ENCODE data around the gene PRRT4.

The PRRT4 gene

DNA sequence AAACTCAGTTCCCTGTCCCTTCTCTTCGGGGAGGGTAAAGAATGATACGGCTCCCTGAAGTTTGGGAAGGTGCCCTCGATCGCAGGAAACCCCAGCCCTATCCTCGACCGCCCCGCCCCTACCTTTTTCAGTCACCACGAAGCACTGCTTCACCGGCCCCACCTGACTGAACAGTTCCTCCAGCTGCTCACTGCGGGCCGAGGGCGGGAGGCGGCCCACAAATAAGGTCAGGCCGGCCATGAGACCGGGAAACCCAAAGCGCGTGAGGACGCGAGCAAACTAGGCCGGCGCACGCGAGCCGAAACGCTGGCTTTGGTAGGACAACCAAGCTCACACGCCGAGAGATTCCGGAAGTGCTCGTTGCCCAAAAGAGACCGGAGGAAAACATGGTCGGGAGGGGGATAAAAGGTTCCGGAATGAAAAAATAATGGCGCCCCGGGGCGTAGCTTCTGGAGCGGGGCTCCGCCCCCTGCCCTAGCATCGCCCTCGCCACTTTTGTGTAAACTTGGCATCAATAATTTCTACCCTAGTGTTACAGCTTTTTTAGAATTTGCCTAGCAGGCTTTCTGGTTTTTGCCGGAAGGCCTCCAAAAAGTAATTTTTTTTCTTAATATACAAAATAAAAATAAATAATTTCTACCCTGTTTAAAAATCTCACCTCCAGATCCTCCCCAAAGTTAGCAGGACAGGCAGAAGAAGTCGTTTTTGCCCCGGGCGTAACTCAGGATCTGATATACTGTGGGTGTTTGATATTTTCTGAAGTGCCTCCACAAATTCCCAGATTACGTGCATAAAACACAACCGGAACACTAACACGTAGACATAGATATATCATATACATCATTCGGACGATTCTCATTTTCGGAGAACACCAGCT, 17.7 kb downstream of the PRRT4 start, which contains the start of gene RBM28:
Gene RBM28, minus strand, starts transcription at position 355 of the 877 bp plus-strand sequence. Its CDS starts 115 bp downstream, at position 240.
- DNase-seq: peak; percentile 93

DNA sequence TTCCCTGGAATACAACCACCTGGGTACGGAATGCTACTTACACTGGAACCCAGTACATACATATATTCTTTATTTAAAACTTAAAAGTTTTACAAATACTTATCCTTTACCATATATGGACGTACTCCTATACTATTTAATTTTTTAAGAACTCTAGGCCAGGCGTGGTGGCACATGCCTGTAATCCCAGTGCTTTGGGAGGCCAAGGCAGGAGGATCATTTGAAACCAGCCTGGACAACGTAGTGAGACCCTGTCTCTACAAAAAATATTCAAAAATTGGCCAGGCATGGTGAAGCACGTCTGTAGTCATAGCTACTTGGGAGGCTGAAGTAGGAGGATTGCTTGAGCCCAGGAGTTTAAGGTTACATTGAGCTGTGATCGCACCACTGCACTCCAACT, 19.8 kb downstream of the PRRT4 start:
- no peak for DNase-seq

DNA sequence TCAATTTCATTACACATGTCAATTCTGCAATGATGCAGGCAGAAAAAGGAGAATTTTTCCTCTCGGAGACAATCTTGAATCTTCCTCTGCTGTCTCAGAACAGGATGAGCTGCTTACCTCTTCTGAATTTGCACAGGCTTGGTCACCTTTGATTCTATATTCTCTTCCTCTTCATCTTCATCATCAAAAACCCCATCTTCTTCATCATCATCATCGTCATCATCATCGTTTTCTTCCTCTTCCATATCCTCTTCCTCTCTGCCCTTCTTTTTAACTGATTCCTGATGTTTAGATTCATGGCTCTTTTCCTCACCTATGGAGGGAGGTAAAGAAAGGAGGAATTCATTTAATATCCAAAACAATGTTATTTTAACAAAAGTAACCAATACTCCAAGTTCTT, 25.8 kb downstream of the PRRT4 start:
- no peak for DNase-seq

DNA sequence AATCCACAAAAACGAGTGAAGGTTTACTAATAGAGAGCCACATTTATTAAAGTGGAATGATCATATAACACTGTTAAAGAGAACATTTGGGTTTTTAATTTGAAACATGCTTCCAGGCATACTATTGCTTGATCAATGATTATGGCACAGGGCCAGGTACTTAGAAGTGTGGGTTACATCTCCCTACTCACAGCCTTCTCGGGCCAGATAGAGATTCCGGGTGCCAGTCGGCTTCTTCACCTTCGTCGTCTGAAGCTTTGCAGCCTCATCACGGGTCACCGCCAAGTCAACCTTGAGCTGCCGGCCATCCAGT, 37.2 kb downstream of the PRRT4 start:
- no peak for DNase-seq

DNA sequence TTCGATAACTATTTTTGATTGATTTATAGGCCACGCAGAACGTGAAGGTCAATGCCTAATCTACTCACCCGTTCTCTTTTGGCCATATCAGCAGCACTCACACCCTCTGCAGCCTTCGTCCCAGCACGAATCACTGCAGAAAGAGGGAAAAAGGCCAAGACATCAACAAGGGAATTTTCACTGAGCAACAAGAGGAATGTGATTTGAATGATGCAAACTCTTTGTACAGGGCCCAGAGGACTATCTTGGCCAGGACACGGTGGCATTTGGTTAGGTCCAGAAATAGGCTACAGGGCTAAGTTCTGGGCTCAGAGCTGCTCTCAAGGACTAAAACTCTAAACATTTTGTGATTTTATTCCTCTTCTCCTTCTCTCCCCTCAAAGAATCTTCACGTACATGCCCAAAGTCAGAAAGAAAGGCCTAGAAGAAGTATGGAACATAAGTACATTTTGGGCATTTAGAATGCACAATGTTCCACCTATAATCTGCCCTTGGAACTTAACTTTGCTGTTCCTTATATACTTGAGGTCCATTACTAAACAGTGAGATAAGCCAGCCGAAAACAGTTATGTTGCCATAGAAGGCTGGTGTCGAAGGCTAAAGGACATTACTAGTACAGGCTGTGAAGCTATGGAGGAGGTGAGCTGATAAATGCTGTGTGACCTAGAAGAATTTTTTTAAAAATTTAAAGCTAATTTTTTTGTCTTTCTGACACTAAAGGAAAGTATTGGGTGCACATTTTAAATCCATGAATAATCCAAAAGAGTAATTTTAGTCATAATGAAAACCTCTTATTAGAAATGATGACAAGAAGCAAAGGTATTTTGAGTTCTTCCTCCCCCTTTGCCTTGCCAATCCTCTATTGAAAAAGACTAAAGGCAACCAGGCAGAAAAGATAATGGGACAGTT, 37.8 kb downstream of the PRRT4 start:
- DNase-seq: peak; percentile 51

DNA sequence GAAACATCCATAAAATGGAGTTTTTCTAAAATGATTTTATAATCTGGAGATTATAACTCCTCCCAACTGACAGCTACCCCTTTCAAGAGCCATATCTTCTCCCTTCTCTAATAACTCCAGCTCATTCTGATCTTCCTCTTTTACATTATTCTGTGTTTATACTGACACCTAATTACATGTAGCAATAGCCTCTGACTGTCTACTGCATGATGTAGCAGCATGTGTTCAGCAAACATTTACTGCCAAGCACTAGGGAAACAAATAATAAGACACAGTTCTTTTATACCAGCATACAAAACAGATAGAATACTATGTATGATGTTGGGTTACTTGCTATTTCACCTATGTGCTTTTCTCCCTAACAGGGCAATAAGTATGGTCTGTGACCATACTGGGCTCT, 38.5 kb downstream of the PRRT4 start:
- no peak for DNase-seq

DNA sequence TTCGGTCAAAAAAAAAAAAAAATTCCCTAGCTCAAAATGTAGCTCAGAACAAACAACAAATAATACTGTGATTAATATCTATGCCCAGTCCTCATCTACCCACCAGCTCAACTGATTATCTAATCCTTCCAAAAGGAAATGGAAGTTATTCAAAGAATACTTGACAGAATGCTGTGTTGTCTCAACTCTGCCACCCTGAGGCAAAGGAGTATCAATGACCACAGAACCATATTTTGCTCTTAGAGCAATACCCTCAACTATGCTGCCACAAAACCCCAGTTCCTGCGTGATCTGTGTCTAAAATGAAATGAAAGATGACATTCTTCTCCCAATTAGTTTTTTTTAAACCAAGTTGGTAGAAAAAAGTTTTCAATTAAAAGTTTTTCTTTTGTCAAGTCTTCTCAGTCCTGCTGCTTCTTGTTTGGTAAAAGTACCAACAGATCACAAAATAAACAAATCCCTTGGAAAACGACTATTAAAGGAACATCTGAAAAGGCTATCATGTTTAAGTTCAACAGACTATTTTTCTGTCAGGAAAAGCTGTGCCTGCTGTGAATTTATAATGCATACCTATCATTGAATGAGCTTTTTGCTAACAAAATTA, 39.3 kb downstream of the PRRT4 start:
- DNase-seq: peak; percentile 45

DNA sequence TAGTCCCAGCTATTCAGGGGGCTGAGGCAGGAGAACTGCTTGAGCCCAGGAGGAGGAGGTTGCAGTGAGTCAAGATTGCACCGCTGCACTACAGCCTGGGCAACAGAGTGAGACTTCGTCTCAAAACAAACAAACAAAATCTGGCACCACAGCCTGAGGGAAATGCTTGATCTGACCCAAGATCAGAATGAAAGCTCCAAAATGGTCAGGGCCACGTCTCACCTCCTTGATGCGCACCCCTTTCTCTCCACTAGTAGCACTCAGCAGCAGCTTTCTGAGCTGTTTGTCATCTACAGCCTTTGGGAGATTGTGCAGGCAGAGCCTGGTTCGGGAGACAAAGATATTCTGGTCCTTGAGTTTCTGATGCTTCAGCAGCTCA, 40.5 kb downstream of the PRRT4 start:
- no peak for DNase-seq

DNA sequence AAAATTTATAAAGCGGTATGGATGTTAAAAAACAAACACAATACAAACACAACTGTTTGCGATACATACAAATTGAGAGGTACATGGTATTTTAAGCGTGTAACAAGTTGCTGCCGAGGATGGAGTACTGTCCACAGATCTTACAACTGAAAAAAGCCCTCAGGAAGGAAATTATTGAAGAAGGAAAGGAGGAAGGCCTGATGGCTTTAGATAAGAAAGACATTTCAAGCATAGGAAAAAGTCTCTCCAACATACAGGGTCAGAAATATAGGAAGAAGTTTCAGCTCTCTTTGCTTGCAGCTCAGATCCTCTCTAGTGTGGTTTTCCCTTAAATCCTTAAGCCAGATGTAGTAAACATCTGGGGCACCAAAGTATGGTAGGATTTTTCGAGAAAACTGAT, 42.8 kb downstream of the PRRT4 start:
- DNase-seq: no peak

DNA sequence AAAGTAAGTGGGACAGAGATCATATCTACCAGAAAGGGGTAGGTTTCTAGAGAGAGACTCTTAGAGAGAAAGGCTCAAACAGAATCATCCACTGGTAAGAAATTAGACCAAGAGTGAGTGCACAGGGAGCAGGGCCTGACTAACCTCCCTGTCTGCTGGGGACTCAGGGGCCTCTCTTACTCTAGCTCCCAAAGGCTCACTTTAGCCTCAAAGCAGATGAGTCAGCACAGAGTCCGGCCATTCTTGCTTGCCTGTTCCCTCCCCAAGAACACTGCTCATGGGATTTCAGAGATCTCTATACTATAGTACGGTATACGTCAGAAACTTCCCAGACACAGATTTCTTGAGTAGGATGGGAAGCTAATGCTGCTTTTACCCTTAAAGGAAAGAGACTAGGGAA, 50.5 kb downstream of the PRRT4 start:
- DNase-seq: peak; percentile 8

DNA sequence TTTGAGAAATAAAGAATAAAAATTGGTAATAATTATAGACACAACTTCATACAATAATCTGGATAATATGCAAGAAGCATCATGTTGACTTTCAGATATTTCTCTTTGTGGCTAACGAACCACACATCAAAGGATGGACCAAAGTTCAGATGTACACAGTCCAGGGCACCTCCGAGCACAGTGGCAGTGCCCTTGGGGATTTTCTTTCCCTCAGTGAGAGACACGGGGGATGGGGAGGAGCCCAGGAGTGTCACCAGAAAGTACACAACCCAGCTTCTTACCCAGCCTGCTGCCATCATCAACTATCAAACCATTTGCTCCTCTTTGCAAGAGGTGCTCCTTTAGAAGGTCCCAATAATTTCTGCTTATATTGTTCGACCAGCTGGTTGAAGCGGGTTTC, 51.0 kb downstream of the PRRT4 start:
- no peak for DNase-seq

DNA sequence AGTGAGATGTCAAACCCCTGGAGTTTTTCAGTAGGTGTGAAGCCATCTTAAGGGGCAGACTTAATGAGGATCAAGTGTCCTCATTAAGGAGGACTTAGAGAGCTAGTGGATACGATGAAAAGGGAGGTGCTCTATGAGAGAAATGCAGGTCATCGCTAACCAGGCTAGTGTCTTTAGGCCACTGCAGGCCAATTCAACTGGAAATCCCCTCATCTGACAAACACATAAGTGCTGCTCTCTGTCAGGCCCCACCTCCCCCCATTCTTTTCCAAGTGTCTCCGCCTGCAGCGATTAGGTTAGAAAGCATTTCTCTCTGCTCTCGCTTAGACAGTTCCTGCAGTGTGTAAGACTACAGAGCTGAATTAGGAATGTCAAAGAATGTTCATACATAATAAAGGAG, 51.5 kb downstream of the PRRT4 start:
- DNase-seq: no peak

DNA sequence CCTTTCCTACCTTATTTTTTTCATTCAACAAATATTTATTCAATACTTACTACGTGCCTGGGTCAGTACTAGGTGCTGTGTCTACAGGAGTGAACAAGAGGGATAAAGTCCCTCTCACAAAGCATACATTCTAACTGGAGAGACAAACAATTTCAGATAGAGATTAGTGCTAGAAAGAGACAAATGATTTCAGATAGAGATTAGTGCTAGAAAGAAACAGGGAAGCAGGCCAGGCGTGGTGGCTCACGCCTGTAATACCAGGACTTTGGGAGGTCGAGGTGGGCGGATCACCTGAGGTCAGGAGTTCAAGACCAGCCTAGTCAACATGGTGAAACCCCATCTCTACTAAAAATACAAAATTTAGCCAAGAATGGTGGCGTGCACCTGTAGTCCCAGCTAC, 52.4 kb downstream of the PRRT4 start:
- DNase-seq: no peak

DNA sequence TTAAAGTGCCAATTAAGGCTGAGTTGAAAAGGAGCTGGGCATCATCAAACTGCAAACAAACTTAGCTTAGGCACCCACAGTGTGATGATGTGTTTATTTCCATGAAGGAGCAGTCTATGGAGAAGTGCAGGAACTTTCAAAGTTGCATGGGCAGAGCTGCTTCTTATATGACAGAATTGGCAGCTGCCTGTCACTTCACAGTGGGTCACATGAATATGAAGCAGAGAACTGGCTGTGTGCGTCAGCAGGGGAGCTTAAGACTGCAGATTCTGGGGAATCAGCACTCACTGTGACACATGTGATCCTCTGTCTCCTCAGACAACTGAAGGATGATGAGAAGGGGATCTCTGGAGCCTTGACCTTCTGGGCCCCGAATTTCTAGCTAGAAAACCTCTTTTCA, 54.4 kb downstream of the PRRT4 start:
- no peak for DNase-seq

DNA sequence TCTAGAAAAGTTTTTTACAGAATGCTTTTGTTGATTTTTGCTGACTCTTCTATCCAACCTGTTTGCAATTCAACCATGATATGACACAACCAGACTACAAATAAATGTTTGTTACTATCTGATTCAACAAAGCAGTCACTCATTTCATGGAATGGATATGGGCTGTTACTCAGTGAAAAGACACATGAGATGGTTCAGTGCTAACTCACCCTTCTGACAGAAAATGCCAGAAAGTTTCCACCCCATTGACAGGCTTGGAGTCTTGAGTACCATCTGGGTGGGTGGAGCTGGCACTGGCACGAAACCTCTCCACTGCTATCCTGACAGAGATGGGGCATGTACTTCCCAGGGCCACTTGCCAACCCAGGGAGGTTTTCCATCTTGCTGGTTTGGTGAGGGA, 57.3 kb downstream of the PRRT4 start:
- DNase-seq: no peak

DNA sequence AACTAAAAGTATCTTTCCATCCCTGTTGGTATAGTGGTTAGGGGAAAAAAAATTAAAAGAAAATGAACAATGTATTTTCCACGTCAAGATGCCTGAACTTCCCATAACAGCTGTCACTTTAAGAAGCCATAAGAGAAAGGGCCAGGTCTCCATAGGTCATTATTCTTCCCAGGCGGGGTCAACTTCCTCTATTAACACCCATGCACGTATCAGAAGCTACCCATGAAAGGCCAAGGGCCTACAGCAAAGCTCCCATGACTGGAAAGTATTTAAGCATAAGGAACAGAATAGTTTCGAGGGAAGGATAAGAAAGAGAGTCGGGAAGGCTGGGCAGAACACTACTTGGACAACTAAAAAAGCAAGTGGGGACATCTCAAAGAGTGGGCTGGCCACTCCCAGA, 57.8 kb downstream of the PRRT4 start:
- DNase-seq: no peak

DNA sequence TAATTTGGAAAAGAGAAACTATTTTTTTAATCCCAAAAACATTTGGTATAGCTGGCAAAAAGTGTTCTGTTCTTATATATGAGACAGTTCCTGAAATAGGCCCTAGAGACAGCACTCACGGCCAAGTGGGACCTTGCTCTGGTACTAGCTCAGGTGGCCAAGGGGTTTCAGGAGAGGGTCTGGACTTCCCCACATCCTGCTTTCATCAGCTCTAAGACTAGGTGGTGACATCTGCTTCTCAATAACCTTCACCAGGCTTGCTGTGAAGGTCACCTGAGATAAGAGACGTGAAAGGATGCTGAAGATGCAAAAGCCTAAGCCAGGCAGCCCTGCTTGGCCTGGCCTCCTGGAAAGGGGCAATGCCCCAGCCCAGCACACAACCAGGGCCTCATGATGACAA, 58.4 kb downstream of the PRRT4 start:
- no peak for DNase-seq

DNA sequence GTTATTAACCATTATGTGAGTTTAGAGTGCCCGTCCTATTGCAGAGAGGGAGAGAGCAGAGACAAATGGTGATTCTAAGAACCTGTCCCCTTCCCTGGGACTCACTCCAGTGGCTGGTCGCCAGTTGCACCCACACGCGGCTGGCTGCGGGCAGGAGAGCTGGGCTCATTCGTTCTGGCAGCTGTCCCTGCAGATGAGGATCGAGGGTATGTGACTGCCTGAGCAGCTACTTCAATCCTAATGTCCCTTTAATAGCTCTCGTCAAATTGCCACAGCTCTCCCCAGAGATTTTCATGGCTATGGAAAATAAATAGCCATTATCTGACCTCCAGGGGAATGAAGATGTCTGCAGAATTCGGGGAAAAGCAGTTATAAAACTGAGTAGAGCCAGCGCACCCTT, 59.4 kb downstream of the PRRT4 start:
- no peak for DNase-seq

All from fibroblast of skin of abdomen (primary cell).